A549 (cell line): Measurements from ENCODE around the gene GRIK1.

ENCODE experiments used
- CEBPB ChIP-seq, 2 experiments: fragments of >200 bp in 1 of 2; sonication (Bioruptor Twin) in 1 of 2; formaldehyde crosslinking in 1 of 2; IDR thresholded peaks; 2 replicates each; pipeline ENCODE4 v1.6.1; 2012 to 2016
- CTCF ChIP-seq: fragments of >200 bp; sonication (Bioruptor Twin); formaldehyde crosslinking; IDR thresholded peaks from 3 replicates; pipeline ENCODE4 v1.5.1; 2016
- E2F6 ChIP-seq: IDR thresholded peaks from 2 replicates; pipeline ENCODE4 v1.6.1; 2012; ENCODE audit warnings: low read depth, borderline replicate concordance
- EP300 ChIP-seq, 2 experiments: fragments of >200 bp; sonication (Bioruptor Twin); formaldehyde crosslinking; IDR thresholded peaks; 2 replicates in 1 of 2; 3 replicates in 1 of 2; pipeline ENCODE4 v1.6.1; 2016 to 2017
- FOSB ChIP-seq: fragments of 250-450 bp; sonication (Bioruptor Pico); IDR thresholded peaks from 2 replicates; pipeline ENCODE4 v1.5.0; 2020; ENCODE audit warnings: mild to moderate bottlenecking, moderate library complexity
- FOSL2 ChIP-seq, 2 experiments: fragments of 450-650 bp in 1 of 2; fragments of >200 bp in 1 of 2; sonication (Bioruptor Twin) in 1 of 2; formaldehyde crosslinking; IDR thresholded peaks; 2 replicates each; pipeline versions ENCODE4 v1.5.0 to v1.6.1; 2016 to 2020; ENCODE audit warnings: mild to moderate bottlenecking in 1 of 2, moderate library complexity in 1 of 2
- GATA3 ChIP-seq: IDR thresholded peaks from 2 replicates; pipeline ENCODE4 v1.6.1; 2012; ENCODE audit warnings: borderline replicate concordance
- NR3C1 ChIP-seq: fragments of >200 bp; sonication (Bioruptor Twin); formaldehyde crosslinking; IDR thresholded peaks from 3 replicates; pipeline ENCODE4 v1.6.1; 2017
- POLR2A ChIP-seq: IDR thresholded peaks from 2 replicates; pipeline ENCODE4 v1.6.1; 2012; ENCODE audit warnings: mild to moderate bottlenecking, low read length
- TP53 ChIP-seq: fragments of 250-450 bp; sonication (Bioruptor Pico); IDR thresholded peaks from 2 replicates; pipeline ENCODE4 v1.5.0; 2021; ENCODE audit warnings: mild to moderate bottlenecking, moderate library complexity
- ZFP36 ChIP-seq: fragments of 450-650 bp; IDR thresholded peaks from 2 replicates; pipeline ENCODE4 v1.6.1; 2014; ENCODE audit warnings: borderline replicate concordance; ENCODE audit not compliant: partially characterized antibody

GRCh38 chr21:29578306-29578705 lies 361.5 kb downstream of the GRIK1 start:
- TF ChIP-seq CEBPB (IDR thresholded peaks at IDR 0.05), result no peak
- no peak for TF ChIP-seq CTCF
- no peak for TF ChIP-seq E2F6
- TF ChIP-seq NR3C1, result no peak
- TF ChIP-seq POLR2A, result no peak
- no peak for TF ChIP-seq ZFP36
- no peak for TF ChIP-seq FOSB
- TF ChIP-seq FOSL2 (IDR thresholded peaks at IDR 0.05), result no peak
- TF ChIP-seq FOSL2 (CRISPR knock-in tag; IDR thresholded peaks at IDR 0.05), result no peak
- TF ChIP-seq TP53, result no peak
- TF ChIP-seq EP300 (IDR thresholded peaks at IDR 0.05), result no peak
- no peak for TF ChIP-seq GATA3
